Measurements from ENCODE around the gene DGAT2L6.

GRCh38 chrX:70219938-70220764 lies 42.9 kb downstream of the DGAT2L6 start:
- TF ChIP-seq CTCF (IDR thresholded peaks at IDR 0.05) = no peak
- no peak for TF ChIP-seq EP300 (IDR thresholded peaks at IDR 0.05)
- TF ChIP-seq POLR2A (IDR thresholded peaks at IDR 0.05) = no peak
- TF ChIP-seq POLR2AphosphoS5 (IDR thresholded peaks at IDR 0.05) = no peak

All from suprapubic skin (tissue), 4 donors.